LNCAP (cell line): Measurements from ENCODE around the gene LIFR.

Source experiments
- TF ChIP-seq, protein P1 (sequence below): fragments of 450-650 bp; IDR thresholded peaks from 2 replicates; pipeline ENCODE4 v1.5.1; 2017; ENCODE audit warnings: mild to moderate bottlenecking

The LIFR gene

DNA sequence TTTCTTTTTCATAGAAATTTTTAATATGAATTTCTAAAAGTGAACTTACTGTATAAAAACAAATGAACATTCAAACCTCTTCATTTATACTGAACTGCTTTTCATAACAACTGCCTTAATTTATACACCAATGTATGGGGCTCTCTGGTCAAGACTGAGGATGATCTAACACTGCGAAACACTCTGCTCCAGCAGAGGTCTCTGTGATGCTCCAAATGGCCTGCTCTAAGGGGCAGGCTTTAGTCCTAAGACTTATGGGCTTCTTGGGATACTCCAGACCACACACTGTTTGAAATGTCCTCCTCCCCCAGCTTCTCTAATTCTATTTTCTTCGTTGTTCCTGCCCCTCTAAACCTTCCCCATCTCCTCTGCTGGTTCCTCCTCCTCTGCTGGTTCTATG is 58.5 kb downstream of the LIFR start:
- TF ChIP-seq, protein P1, sequence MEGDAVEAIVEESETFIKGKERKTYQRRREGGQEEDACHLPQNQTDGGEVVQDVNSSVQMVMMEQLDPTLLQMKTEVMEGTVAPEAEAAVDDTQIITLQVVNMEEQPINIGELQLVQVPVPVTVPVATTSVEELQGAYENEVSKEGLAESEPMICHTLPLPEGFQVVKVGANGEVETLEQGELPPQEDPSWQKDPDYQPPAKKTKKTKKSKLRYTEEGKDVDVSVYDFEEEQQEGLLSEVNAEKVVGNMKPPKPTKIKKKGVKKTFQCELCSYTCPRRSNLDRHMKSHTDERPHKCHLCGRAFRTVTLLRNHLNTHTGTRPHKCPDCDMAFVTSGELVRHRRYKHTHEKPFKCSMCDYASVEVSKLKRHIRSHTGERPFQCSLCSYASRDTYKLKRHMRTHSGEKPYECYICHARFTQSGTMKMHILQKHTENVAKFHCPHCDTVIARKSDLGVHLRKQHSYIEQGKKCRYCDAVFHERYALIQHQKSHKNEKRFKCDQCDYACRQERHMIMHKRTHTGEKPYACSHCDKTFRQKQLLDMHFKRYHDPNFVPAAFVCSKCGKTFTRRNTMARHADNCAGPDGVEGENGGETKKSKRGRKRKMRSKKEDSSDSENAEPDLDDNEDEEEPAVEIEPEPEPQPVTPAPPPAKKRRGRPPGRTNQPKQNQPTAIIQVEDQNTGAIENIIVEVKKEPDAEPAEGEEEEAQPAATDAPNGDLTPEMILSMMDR = peak; percentile 36; the same call in 1 of the 2 replicates

DNA sequence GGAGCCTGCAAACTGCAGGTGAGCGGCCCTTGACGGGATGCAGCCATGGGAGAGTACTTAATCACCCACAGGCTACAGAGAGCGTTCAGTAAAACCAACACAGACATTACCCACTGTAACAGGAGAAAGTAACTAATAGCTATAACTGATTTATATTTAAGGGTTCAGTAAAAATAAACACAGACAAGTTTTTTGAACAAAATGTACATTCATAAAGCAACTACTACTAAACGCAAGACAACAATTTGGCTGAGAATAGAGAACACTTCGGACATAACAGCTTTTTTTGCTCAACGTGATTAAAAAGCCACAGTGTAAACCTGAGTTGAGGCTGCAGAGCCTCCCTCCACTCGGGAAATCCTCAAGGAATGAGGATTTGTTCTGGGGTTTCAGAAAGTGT is 61.7 kb downstream of the LIFR start:
- TF ChIP-seq, protein P1 = no peak

DNA sequence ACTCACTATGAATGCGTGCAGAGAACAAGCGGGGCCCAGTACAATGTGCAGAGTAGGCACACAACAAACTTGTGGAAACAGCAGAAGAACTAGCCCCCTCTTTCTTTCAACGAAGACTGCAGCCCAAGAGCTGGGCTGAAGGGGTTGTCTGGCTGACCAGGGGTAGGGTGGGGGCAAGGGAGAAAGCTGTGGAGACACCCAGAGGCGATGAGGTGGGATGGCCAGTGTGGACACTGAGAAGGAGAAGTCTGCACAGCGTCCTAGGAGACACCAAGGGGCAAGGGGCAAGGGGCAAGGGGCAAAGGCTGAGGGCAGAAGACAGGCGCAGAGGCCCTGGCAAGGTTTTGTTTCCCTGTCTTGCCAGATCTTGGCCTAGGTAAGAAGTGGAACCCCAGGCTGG is 62.3 kb downstream of the LIFR start:
- TF ChIP-seq, protein P1 = no peak

DNA sequence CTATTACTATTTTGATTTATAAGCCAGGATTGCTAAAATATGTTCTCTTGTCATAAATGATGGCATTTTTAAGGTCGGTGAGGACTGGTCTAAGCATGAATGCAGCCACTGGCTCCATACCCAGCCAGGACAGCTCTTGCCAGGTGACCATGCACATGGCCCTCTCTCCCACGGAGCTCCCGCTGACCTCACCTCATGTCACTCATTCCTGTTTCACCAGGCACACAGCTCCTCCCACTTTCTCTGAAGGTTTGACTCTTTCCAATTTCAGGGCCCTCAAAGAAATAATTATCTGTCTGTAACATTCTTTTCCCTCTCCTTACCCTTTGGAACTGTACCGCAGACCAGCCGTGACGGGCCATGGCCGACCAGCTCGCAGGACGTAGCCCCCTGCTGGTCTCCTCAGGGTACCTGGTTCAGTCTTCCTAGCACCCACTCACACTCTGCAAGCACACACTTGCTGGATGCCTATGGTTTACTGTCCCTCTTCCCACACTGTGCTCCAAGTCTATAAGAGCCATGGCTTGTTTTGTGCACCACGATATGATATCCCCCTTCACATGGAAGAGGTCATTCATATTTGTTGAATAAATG is 72.5 kb downstream of the LIFR start:
- TF ChIP-seq, protein P1 = no peak

DNA sequence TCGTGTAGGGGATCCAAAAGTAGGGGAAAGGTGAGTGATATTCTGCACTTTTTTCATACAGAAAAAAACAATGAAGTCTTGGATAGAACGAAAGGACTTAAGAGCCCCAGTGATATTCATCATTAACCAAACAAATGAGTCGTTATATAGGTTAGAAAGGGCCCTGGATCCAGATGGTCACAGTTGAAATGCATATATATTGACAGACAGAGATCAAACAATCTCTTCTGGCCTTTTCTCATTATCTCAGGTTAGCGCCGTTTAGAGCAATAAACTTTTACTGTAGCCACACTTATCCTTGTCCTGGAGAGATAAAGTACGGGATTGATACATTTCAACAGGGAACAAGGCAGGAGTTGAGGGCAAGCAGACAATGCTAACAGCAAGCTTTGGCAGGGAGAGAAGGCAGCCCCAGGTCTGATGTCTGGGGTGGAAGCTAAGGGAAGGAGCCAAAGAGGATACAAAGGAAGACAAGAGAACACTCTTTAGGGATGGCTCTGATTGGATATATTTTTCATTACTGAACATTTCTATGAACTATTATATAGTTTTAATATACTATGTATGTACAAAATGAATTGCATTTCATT is 77.0 kb downstream of the LIFR start:
- TF ChIP-seq, protein P1 = no peak

DNA sequence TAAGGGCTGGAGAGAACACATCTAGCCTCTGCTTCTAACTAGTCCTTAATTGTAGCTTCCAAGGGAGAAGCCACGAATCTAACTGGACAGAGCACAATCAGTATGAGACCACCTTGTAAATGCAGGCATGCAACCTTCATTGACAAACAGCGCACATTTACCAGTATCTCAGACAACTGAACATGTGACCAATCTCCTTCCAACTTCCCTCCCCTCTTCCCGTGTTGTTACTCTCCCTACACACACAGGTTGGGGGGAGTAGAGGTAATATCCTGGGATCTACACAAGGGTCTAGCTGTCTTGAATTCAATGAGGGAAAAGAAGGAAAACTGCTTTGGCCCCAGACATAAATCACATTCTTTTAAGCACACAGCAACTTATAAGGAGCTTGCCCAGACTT is 77.6 kb downstream of the LIFR start:
- TF ChIP-seq, protein P1 = no peak

DNA sequence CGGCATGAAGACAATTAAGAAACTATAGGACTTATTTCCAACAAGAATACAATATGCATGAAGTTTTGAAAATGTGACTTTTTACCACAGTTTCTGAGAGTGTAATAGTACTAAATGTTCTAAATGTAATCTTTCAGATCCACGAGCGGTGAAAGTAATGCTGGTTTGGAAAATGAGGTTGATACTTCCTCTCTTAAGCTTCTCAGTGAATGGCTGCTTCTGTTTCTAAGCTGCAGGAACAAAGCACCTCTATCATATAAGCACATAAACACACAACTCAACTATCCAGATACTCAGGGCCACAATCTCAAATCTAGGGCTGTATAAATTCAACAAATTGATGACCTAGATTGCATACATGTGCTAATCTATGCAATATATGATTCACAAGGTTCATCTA is 78.3 kb downstream of the LIFR start:
- TF ChIP-seq, protein P1 = no peak

DNA sequence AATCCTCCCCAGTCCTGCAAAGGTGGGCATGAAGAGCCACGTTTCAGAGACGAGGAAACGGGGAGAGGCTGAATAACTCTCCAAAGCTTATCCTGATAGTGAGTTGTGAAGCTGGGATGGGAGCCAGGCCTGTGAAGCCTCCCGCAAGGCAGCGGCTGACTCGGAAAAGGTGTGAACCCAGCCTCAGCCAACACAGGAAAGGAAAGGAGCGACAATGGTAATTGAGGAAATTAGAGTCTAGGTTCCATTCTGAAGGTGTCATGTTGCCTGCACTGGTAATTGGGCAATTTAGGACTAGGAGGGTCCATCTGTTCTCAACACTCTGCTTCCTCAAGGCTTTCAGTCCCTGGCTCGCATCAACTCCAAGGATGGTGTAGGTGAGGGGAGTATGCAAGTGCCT is 83.4 kb downstream of the LIFR start:
- TF ChIP-seq, protein P1 = no peak
